Activated CD8-positive, alpha-beta T cell treated with anti-CD3 and anti-CD28 coated beads for 36 hours (primary cell): ENCODE results near the gene CCDC152. TPM values are rescaled to one million over a fixed set of nuclear protein-coding genes. Genes with fewer than 3 reads are reported as not detected.

Experiments
- ATAC-seq: fragments of 200-7000 bp; cut with Tn5 transposase; one replicate; pipeline ENCODE4 v1.10.0; 2021; ENCODE audit warnings: mild to moderate bottlenecking, moderate library complexity
- CTCF ChIA-PET: fragments of 350-600 bp; sonication (Branson Sonifier 250); formaldehyde crosslinking; loops from one replicate; lab custom pipeline; 2021; ENCODE audit warnings: antibody characterized with exemption; lab: Charles Lee
- POLR2A ChIA-PET: fragments of 350-600 bp; sonication (Branson Sonifier 250); formaldehyde crosslinking; loops from one replicate; lab custom pipeline; 2021; ENCODE audit warnings: antibody characterized with exemption; lab: Charles Lee
- DNase-seq: peaks from one replicate; pipeline ENCODE4 v3.0.0-alpha.2; 2020
- H3K27ac Mint-ChIP-seq: one replicate; pipeline ENCODE4 v1.8.0; 2021; ENCODE audit warnings: mild to moderate bottlenecking, mixed read lengths
- H3K27me3 Mint-ChIP-seq: one replicate; pipeline ENCODE4 v1.8.0; 2021; ENCODE audit warnings: mixed read lengths
- H3K36me3 Mint-ChIP-seq: one replicate; pipeline ENCODE4 v1.8.0; 2021; ENCODE audit warnings: low read depth, mixed read lengths
- H3K4me1 Mint-ChIP-seq: one replicate; pipeline ENCODE4 v1.8.0; 2021; ENCODE audit warnings: low read depth, mixed read lengths
- H3K4me3 Mint-ChIP-seq: one replicate; pipeline ENCODE4 v1.8.0; 2021; ENCODE audit warnings: mild to moderate bottlenecking, moderate library complexity, mixed read lengths
- H3K9me3 Mint-ChIP-seq: one replicate; pipeline ENCODE4 v1.8.0; 2021; ENCODE audit warnings: mixed read lengths
- CTCF ChIP-seq: fragments of 200-600 bp; IDR thresholded peaks from one replicate; pipeline ENCODE4 v1.8.0; 2022; ENCODE audit warnings: antibody characterized with exemption, mild to moderate bottlenecking
- intact Hi-C: fragments of 100-400 bp; cut with micrococcal nuclease; formaldehyde crosslinking; loops from one replicate; pipeline ENCODE4 v1.10.0; 2022
- total RNA-seq, 2 experiments: library from RNA; stranded (reverse); gene quantifications; one replicate each; pipeline ENCODE4 v1.2.3, GENCODE V29; 2021

CCDC152 gene
- total RNA-seq, 2 experiments from 2014 or later = 10.1 to 10.8 TPM

- CTCF ChIA-PET = no interaction called here
Measured at GRCh38 chr5:42787073-42787472, 30.5 kb downstream of the CCDC152 start.

GRCh38 chr5:42787845-42788244, 31.2 kb downstream of the CCDC152 start:
- peaks cover 40% of the 10 kb centered on the region for H3K36me3 Mint-ChIP-seq
- ATAC-seq = no peak
- TF ChIP-seq CTCF = no peak
- CTCF ChIA-PET = no interaction called here
- no peaks in the 10 kb centered on the region for H3K4me1 Mint-ChIP-seq
- no peak overlapping the region for H3K4me3 Mint-ChIP-seq
- POLR2A ChIA-PET = interaction anchor here (0.7 kb wide), 1 partner anchor 304 kb away, joined by 3 read pairs; no protein-coding TSS in a partner anchor
- H3K9me3 Mint-ChIP-seq = peaks cover 14% of the 10 kb centered on the region
- H3K27me3 Mint-ChIP-seq = peaks cover 3% of the 10 kb centered on the region
- intact Hi-C loops = no loop called here
- no peak overlapping the region for H3K27ac Mint-ChIP-seq
- DNase-seq = no peak

More at GRCh38 chr5:42787073-42787472, 30.5 kb downstream of the CCDC152 start:
- POLR2A ChIA-PET = no interaction called here
- H3K36me3 Mint-ChIP-seq = peaks cover 40% of the 10 kb centered on the region
- H3K4me1 Mint-ChIP-seq = no peaks in the 10 kb centered on the region
- no peak for TF ChIP-seq CTCF
- H3K4me3 Mint-ChIP-seq = no peak overlapping the region
- no peak overlapping the region for H3K27ac Mint-ChIP-seq
- H3K27me3 Mint-ChIP-seq = peaks cover 3% of the 10 kb centered on the region
- ATAC-seq (no peak), DNase-seq (no peak)
- peaks cover 14% of the 10 kb centered on the region for H3K9me3 Mint-ChIP-seq
- intact Hi-C loops = no loop called here

GRCh38 chr5:42791151-42791550, 34.5 kb downstream of the CCDC152 start:
- ATAC-seq (no peak), DNase-seq (no peak)
- POLR2A ChIA-PET = no interaction called here
- H3K4me3 Mint-ChIP-seq = no peak overlapping the region
- no peaks in the 10 kb centered on the region for H3K4me1 Mint-ChIP-seq
- peaks cover 14% of the 10 kb centered on the region for H3K9me3 Mint-ChIP-seq
- H3K27me3 Mint-ChIP-seq = peaks cover 1% of the 10 kb centered on the region
- CTCF ChIA-PET = interaction anchor here (2.0 kb wide), 1 partner anchor 24 kb away, joined by 6 read pairs; no protein-coding TSS in a partner anchor
- H3K27ac Mint-ChIP-seq = no peak overlapping the region
- intact Hi-C loops = no loop called here
- peaks cover 31% of the 10 kb centered on the region for H3K36me3 Mint-ChIP-seq
- TF ChIP-seq CTCF = no peak

- Mint-ChIP-seq H3K4me1 (no peaks in the 10 kb centered on the region), H3K27me3 (no peaks in the 10 kb centered on the region), H3K27ac (no peak overlapping the region), H3K9me3 (no peaks in the 10 kb centered on the region), H3K4me3 (no peak overlapping the region), H3K36me3 (peaks cover 15% of the 10 kb centered on the region)
- ATAC-seq = no peak
- TF ChIP-seq CTCF = no peak
- no peak for DNase-seq
- CTCF ChIA-PET = no interaction called here
- POLR2A ChIA-PET = no interaction called here
- intact Hi-C loops = no loop called here
Measured at GRCh38 chr5:42798284-42799240, 41.9 kb downstream of the CCDC152 start.

- DNase-seq (no peak), ATAC-seq (no peak)
- Mint-ChIP-seq H3K36me3 (peaks cover 12% of the 10 kb centered on the region), H3K27me3 (no peaks in the 10 kb centered on the region), H3K27ac (no peak overlapping the region), H3K4me1 (no peaks in the 10 kb centered on the region), H3K4me3 (no peak overlapping the region), H3K9me3 (no peaks in the 10 kb centered on the region)
- intact Hi-C loops = no loop called here
- ChIA-PET POLR2A (no interaction called here), CTCF (no interaction called here)
- no peak for TF ChIP-seq CTCF
Measured at GRCh38 chr5:42799241-42799608, 42.6 kb downstream of the CCDC152 start.
